Large intestine (tissue), 3 donors: ENCODE results near the gene PLGRKT. TPM values are rescaled to one million over a fixed set of nuclear protein-coding genes. Genes with fewer than 3 reads are reported as not detected.
"Not testable (repeated sequence)": the region's sequence is repeated elsewhere in the genome, so short reads cannot be mapped to it uniquely, and the experiment has no call there.

Experiments used
- DNase-seq, 2 donors: peaks; one replicate each; pipeline versions ENCODE4 v3.0.0 to v3.0.0-alpha.2; 2013
- H3K27ac ChIP-seq: one replicate; pipeline ENCODE4 v1.5.1; 2013; ENCODE audit warnings: low read length
- H3K27me3 ChIP-seq: 2 replicates; pipeline ENCODE4 v1.6.1; 2013; ENCODE audit warnings: low read length; ENCODE audit not compliant: control insufficient read depth, insufficient read depth
- H3K36me3 ChIP-seq: 2 replicates; pipeline ENCODE4 v1.6.1; 2013; ENCODE audit warnings: low read length; ENCODE audit not compliant: control insufficient read depth, insufficient read depth
- H3K4me1 ChIP-seq: one replicate; pipeline ENCODE4 v1.6.1; 2013; ENCODE audit warnings: low read length; ENCODE audit not compliant: control insufficient read depth, insufficient read depth
- H3K4me3 ChIP-seq: one replicate; pipeline ENCODE4 v1.5.1; 2013; ENCODE audit warnings: low read length
- H3K9me3 ChIP-seq: one replicate; pipeline ENCODE4 v1.6.1; 2013; ENCODE audit warnings: mild to moderate bottlenecking, low read depth, low read length, moderate library complexity; ENCODE audit not compliant: control insufficient read depth
- WGBS: methylation state at CpG from one replicate; pipeline ENCODE4 v1.1.5; 2013; ENCODE audit warnings: low lambda C conversion rate; ENCODE audit not compliant: insufficient coverage; 5-methylcytosine and 5-hydroxymethylcytosine counted together
- polyA plus RNA-seq: library from polyadenylated mRNA; unstranded; fragments of 120-200 nt; gene quantifications from one replicate; pipeline ENCODE4 v1.2.1, GENCODE V29; 2013

PLGRKT gene
- polyA plus RNA-seq, 1 donor: 30.8 TPM

GRCh38 chr9:5419987-5420386, 17.7 kb downstream of the PLGRKT start:
- Histone ChIP-seq H3K4me3 (no peak overlapping the region), H3K27me3 (no peaks in the 10 kb centered on the region), H3K4me1 (no peaks in the 10 kb centered on the region), H3K36me3 (peaks cover 6% of the 10 kb centered on the region), H3K27ac (no peak overlapping the region), H3K9me3 (peaks cover 6% of the 10 kb centered on the region)
- no peak for DNase-seq

- DNase-seq: no peak
Measured at GRCh38 chr9:5418481-5418880, 19.2 kb downstream of the PLGRKT start.

GRCh38 chr9:5416953-5417352, 20.8 kb downstream of the PLGRKT start:
- no peak overlapping the region for H3K4me3 ChIP-seq
- no peaks in the 10 kb centered on the region for H3K27me3 ChIP-seq
- DNase-seq: no peak
- H3K9me3 ChIP-seq: peaks cover 6% of the 10 kb centered on the region
- no peaks in the 10 kb centered on the region for H3K4me1 ChIP-seq
- 33% methylated on average over 1 of the region's 3 CpGs for WGBS
- peaks cover 6% of the 10 kb centered on the region for H3K36me3 ChIP-seq
- no peak overlapping the region for H3K27ac ChIP-seq

More at GRCh38 chr9:5418481-5418880, 19.2 kb downstream of the PLGRKT start:
- H3K36me3 ChIP-seq: peaks cover 6% of the 10 kb centered on the region
- no peaks in the 10 kb centered on the region for H3K27me3 ChIP-seq
- no peak overlapping the region for H3K4me3 ChIP-seq
- WGBS: 100% methylated on average over 1 of the region's 20 CpGs
- H3K4me1 ChIP-seq: no peaks in the 10 kb centered on the region
- peaks cover 6% of the 10 kb centered on the region for H3K9me3 ChIP-seq
- no peak overlapping the region for H3K27ac ChIP-seq

- DNase-seq: no peak
- no CpG with 5 or more reads among the region's 1 CpG for WGBS
Measured at GRCh38 chr9:5408596-5408995, 29.1 kb downstream of the PLGRKT start.

GRCh38 chr9:5402217-5402616, 35.5 kb downstream of the PLGRKT start:
- Histone ChIP-seq H3K27ac (no peak overlapping the region), H3K4me1 (no peaks in the 10 kb centered on the region), H3K36me3 (no peaks in the 10 kb centered on the region), H3K4me3 (no peak overlapping the region), H3K9me3 (peaks cover 2% of the 10 kb centered on the region), H3K27me3 (no peaks in the 10 kb centered on the region)
- no peak for DNase-seq

More at GRCh38 chr9:5408596-5408995, 29.1 kb downstream of the PLGRKT start:
- Histone ChIP-seq H3K36me3 (no peaks in the 10 kb centered on the region), H3K4me3 (no peak overlapping the region), H3K4me1 (no peaks in the 10 kb centered on the region), H3K9me3 (peaks cover 18% of the 10 kb centered on the region), H3K27ac (no peak overlapping the region), H3K27me3 (no peaks in the 10 kb centered on the region)

GRCh38 chr9:5397547-5397946, 40.2 kb downstream of the PLGRKT start:
- WGBS: no CpG with 5 or more reads among the region's 3 CpGs
- not testable (repeated sequence) for DNase-seq, H3K36me3 ChIP-seq, H3K9me3 ChIP-seq, H3K4me1 ChIP-seq, H3K27ac ChIP-seq, H3K4me3 ChIP-seq, H3K27me3 ChIP-seq

GRCh38 chr9:5395428-5395827, 42.3 kb downstream of the PLGRKT start:
- no peak overlapping the region for H3K4me3 ChIP-seq
- no peaks in the 10 kb centered on the region for H3K4me1 ChIP-seq
- H3K27ac ChIP-seq: no peak overlapping the region
- no peaks in the 10 kb centered on the region for H3K9me3 ChIP-seq
- DNase-seq: no peak
- H3K27me3 ChIP-seq: no peaks in the 10 kb centered on the region
- H3K36me3 ChIP-seq: no peaks in the 10 kb centered on the region

- not testable (repeated sequence) for DNase-seq, H3K27me3 ChIP-seq, H3K4me3 ChIP-seq, H3K9me3 ChIP-seq, H3K4me1 ChIP-seq, H3K27ac ChIP-seq, H3K36me3 ChIP-seq
- WGBS: 100% methylated on average over 1 of the region's 2 CpGs
Measured at GRCh38 chr9:5393976-5394375, 43.7 kb downstream of the PLGRKT start.

GRCh38 chr9:5393497-5393896, 44.2 kb downstream of the PLGRKT start:
- no peaks in the 10 kb centered on the region for H3K36me3 ChIP-seq
- H3K9me3 ChIP-seq: no peaks in the 10 kb centered on the region
- no peaks in the 10 kb centered on the region for H3K4me1 ChIP-seq
- H3K27ac ChIP-seq: no peak overlapping the region
- DNase-seq: no peak
- H3K27me3 ChIP-seq: no peaks in the 10 kb centered on the region
- H3K4me3 ChIP-seq: no peak overlapping the region
- whole genome bisulfite sequencing: 100% methylated on average over 1 of the region's 2 CpGs

GRCh38 chr9:5392285-5392684, 45.4 kb downstream of the PLGRKT start:
- WGBS: no CpG with 5 or more reads among the region's 1 CpG
- H3K4me1 ChIP-seq: no peaks in the 10 kb centered on the region
- H3K36me3 ChIP-seq: no peaks in the 10 kb centered on the region
- no peaks in the 10 kb centered on the region for H3K27me3 ChIP-seq
- no peak overlapping the region for H3K27ac ChIP-seq
- no peaks in the 10 kb centered on the region for H3K9me3 ChIP-seq
- H3K4me3 ChIP-seq: no peak overlapping the region
- DNase-seq: no peak

GRCh38 chr9:5389109-5389732, 48.5 kb downstream of the PLGRKT start:
- no peak for DNase-seq
- Histone ChIP-seq H3K36me3 (no peaks in the 10 kb centered on the region), H3K4me1 (no peaks in the 10 kb centered on the region), H3K4me3 (no peak overlapping the region), H3K27me3 (no peaks in the 10 kb centered on the region), H3K27ac (no peak overlapping the region), H3K9me3 (no peaks in the 10 kb centered on the region)
- WGBS: 100% methylated on average over 1 of the region's 3 CpGs
